Hematopoietic multipotent progenitor cell treated with erythropoietin and hydrocortisone succinate and interleukin-3 and kit ligand, for 17 days (in vitro differentiated cells): ENCODE measurements around the gene LHX3.
A peak's percentile ranks its signal among the peaks of the same experiment; 100 is the strongest.

Experiments used
- DNase-seq: peaks from one replicate; pipeline ENCODE4 v3.0.0-alpha.2; 2015; ENCODE audit warnings: low spot score

LHX3 gene

GRCh38 chr9:136192289-136193126 lies 12.4 kb downstream of the LHX3 start:
- peak; percentile 68 for DNase-seq

- DNase-seq: no peak
Measured at GRCh38 chr9:136191960-136192286, 13.0 kb downstream of the LHX3 start.

GRCh38 chr9:136191099-136191959 lies 13.6 kb downstream of the LHX3 start:
- DNase-seq: peak; percentile 71

GRCh38 chr9:136190656-136191055 lies 14.3 kb downstream of the LHX3 start:
- DNase-seq: peak; percentile 20

GRCh38 chr9:136190237-136190601 lies 14.7 kb downstream of the LHX3 start:
- DNase-seq: peak; percentile 40

GRCh38 chr9:136189394-136190236 lies 15.3 kb downstream of the LHX3 start:
- peak; percentile 49 for DNase-seq

GRCh38 chr9:136187683-136188586 lies 17.0 kb downstream of the LHX3 start:
- DNase-seq: peak; percentile 19

GRCh38 chr9:136187197-136187596 lies 17.7 kb downstream of the LHX3 start:
- DNase-seq: no peak

GRCh38 chr9:136186386-136186785 lies 18.5 kb downstream of the LHX3 start:
- no peak for DNase-seq

- no peak for DNase-seq
Measured at GRCh38 chr9:136185596-136186366, 19.1 kb downstream of the LHX3 start.

- no peak for DNase-seq
Measured at GRCh38 chr9:136185066-136185465, 19.9 kb downstream of the LHX3 start.

GRCh38 chr9:136182850-136183422 lies 22.0 kb downstream of the LHX3 start:
- DNase-seq: no peak

GRCh38 chr9:136182420-136182787 lies 22.5 kb downstream of the LHX3 start:
- no peak for DNase-seq

GRCh38 chr9:136181784-136182419 lies 23.0 kb downstream of the LHX3 start:
- no peak for DNase-seq

GRCh38 chr9:136180586-136180985 lies 24.3 kb downstream of the LHX3 start:
- no peak for DNase-seq

- DNase-seq: no peak
Measured at GRCh38 chr9:136179761-136180160, 25.2 kb downstream of the LHX3 start.

- DNase-seq: no peak
Measured at GRCh38 chr9:136179101-136179616, 25.8 kb downstream of the LHX3 start.

- no peak for DNase-seq
Measured at GRCh38 chr9:136178773-136179075, 26.2 kb downstream of the LHX3 start.

- DNase-seq: no peak
Measured at GRCh38 chr9:136178061-136178772, 26.7 kb downstream of the LHX3 start.
